SJSA1 (cell line): ENCODE data around the gene ITPR1. TPM values are rescaled to one million over a fixed set of nuclear protein-coding genes. Genes with fewer than 3 reads are reported as not detected.

Source experiments
- DNase-seq, 2 experiments: peaks; one replicate each; pipeline ENCODE4 v3.0.0-alpha.2; 2015 to 2020; ENCODE audit warnings: low spot score in 2 of 2, low read depth in 1 of 2
- H3K27ac ChIP-seq: fragments of 250-450 bp; sonication (Bioruptor Pico); 2 replicates; pipeline ENCODE4 v1.5.1; 2020; ENCODE audit warnings: mild to moderate bottlenecking, moderate library complexity
- H3K27me3 ChIP-seq: fragments of 250-450 bp; sonication (Bioruptor Pico); replicated peaks from 2 replicates; pipeline ENCODE4 v1.5.1; 2020; ENCODE audit warnings: mild to moderate bottlenecking, moderate library complexity
- H3K36me3 ChIP-seq: fragments of 250-450 bp; sonication (Bioruptor Pico); 2 replicates; pipeline ENCODE4 v1.5.1; 2020; ENCODE audit warnings: mild to moderate bottlenecking
- H3K4me1 ChIP-seq: fragments of 250-450 bp; sonication (Bioruptor Pico); replicated peaks from 2 replicates; pipeline ENCODE4 v1.6.1; 2021; ENCODE audit warnings: mild to moderate bottlenecking
- H3K4me3 ChIP-seq: fragments of 250-450 bp; sonication (Bioruptor Pico); 2 replicates; pipeline ENCODE4 v1.5.1; 2020; ENCODE audit warnings: mild to moderate bottlenecking
- H3K9me3 ChIP-seq: fragments of 250-450 bp; sonication (Bioruptor Pico); replicated peaks from 2 replicates; pipeline ENCODE4 v1.5.1; 2020; ENCODE audit warnings: mild to moderate bottlenecking
- total RNA-seq: library from RNA; depleted of rRNA; stranded (reverse); fragments of >200 nt; shearing (Covaris generic); gene quantifications from 2 replicates; pipeline ENCODE4 v1.2.3, GENCODE V29; 2014

Gene ITPR1
- total RNA-seq, 1 experiment from 2014 or later = 9.7 TPM

- Histone ChIP-seq H3K27me3 (no peaks in the 10 kb centered on the region), H3K4me3 (no peak overlapping the region)
Measured at GRCh38 chr3:4599612-4600011, 106.5 kb downstream of the ITPR1 start.

DNA sequence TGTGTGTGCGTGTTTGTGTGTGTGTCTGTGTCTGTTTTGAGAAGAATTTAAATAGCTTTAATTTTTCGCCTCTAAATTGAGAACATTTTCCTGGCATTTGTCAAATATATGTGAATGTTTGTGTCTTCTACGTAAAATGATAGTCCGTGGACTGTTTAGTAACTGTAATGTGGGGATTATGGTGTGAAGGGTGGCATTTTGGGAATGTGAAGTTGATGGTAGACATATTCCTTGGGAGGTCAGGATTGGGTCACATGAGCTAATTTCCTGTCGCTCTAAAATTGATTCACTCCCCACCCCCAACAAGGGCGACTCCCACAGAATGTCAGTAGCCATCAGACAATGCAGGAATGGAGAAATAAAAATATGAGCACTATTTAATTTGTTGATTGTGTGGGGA, 107.3 kb downstream of the ITPR1 start:
- Histone ChIP-seq H3K27me3 (no peaks in the 10 kb centered on the region), H3K4me3 (no peak overlapping the region), H3K9me3 (no peaks in the 10 kb centered on the region), H3K27ac (no peak overlapping the region), H3K36me3 (no peaks in the 10 kb centered on the region), H3K4me1 (no peaks in the 10 kb centered on the region)
- no peak for DNase-seq

More at GRCh38 chr3:4599612-4600011, 106.5 kb downstream of the ITPR1 start:
- no peak overlapping the region for H3K27ac ChIP-seq
- H3K4me1 ChIP-seq = no peaks in the 10 kb centered on the region
- no peaks in the 10 kb centered on the region for H3K9me3 ChIP-seq
- no peaks in the 10 kb centered on the region for H3K36me3 ChIP-seq
- no peak for DNase-seq

- DNase-seq = no peak
Measured at GRCh38 chr3:4601892-4602291, 108.7 kb downstream of the ITPR1 start.

DNA sequence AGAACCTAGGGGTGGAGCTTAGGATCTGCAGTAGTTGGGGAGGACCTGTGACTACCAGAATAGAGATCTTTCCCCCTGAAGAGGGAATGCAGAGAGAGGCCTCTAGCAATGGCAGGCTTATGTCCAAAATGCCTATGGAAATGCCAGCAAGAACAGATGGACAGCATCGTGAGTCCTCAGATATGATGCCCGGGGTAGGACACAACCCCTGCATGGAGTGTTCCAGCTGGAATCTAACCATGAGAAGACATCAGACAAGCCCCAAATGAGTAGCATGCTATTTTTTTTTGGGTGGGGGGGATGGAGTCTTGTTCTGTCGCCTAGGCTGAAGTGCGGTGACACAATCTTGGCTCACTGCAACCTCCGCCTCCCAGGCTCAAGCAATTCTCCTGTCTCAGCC, 111.5 kb downstream of the ITPR1 start:
- H3K36me3 ChIP-seq = no peaks in the 10 kb centered on the region
- no peak overlapping the region for H3K4me3 ChIP-seq
- H3K9me3 ChIP-seq = no peaks in the 10 kb centered on the region
- H3K4me1 ChIP-seq = no peaks in the 10 kb centered on the region
- DNase-seq = no peak
- no peaks in the 10 kb centered on the region for H3K27me3 ChIP-seq
- no peak overlapping the region for H3K27ac ChIP-seq

More at GRCh38 chr3:4601892-4602291, 108.7 kb downstream of the ITPR1 start:
- H3K4me3 ChIP-seq = no peak overlapping the region
- H3K27ac ChIP-seq = no peak overlapping the region
- H3K4me1 ChIP-seq = no peaks in the 10 kb centered on the region
- no peaks in the 10 kb centered on the region for H3K9me3 ChIP-seq
- no peaks in the 10 kb centered on the region for H3K36me3 ChIP-seq
- no peaks in the 10 kb centered on the region for H3K27me3 ChIP-seq

- H3K4me3 ChIP-seq = no peak overlapping the region
- H3K27me3 ChIP-seq = no peaks in the 10 kb centered on the region
- H3K9me3 ChIP-seq = no peaks in the 10 kb centered on the region
- no peaks in the 10 kb centered on the region for H3K36me3 ChIP-seq
- no peaks in the 10 kb centered on the region for H3K4me1 ChIP-seq
- no peak for DNase-seq
- H3K27ac ChIP-seq = no peak overlapping the region
Measured at GRCh38 chr3:4606911-4607310, 113.8 kb downstream of the ITPR1 start.

GRCh38 chr3:4613366-4613765, 120.2 kb downstream of the ITPR1 start:
- Histone ChIP-seq H3K4me1 (no peaks in the 10 kb centered on the region), H3K9me3 (no peaks in the 10 kb centered on the region), H3K36me3 (no peaks in the 10 kb centered on the region), H3K4me3 (no peak overlapping the region), H3K27ac (no peak overlapping the region), H3K27me3 (no peaks in the 10 kb centered on the region)
- no peak for DNase-seq

GRCh38 chr3:4614070-4614469, 120.9 kb downstream of the ITPR1 start:
- H3K4me1 ChIP-seq = no peaks in the 10 kb centered on the region
- no peak overlapping the region for H3K4me3 ChIP-seq
- no peak for DNase-seq

GRCh38 chr3:4614927-4615326, 121.8 kb downstream of the ITPR1 start:
- no peak for DNase-seq
- H3K27ac ChIP-seq = no peak overlapping the region
- H3K4me3 ChIP-seq = no peak overlapping the region
- H3K4me1 ChIP-seq = no peaks in the 10 kb centered on the region
- H3K36me3 ChIP-seq = no peaks in the 10 kb centered on the region
- no peaks in the 10 kb centered on the region for H3K27me3 ChIP-seq
- H3K9me3 ChIP-seq = no peaks in the 10 kb centered on the region

More at GRCh38 chr3:4614070-4614469, 120.9 kb downstream of the ITPR1 start:
- no peaks in the 10 kb centered on the region for H3K9me3 ChIP-seq
- H3K27me3 ChIP-seq = no peaks in the 10 kb centered on the region
- H3K27ac ChIP-seq = no peak overlapping the region
- H3K36me3 ChIP-seq = no peaks in the 10 kb centered on the region

GRCh38 chr3:4615750-4616149, 122.6 kb downstream of the ITPR1 start:
- no peak for DNase-seq
- Histone ChIP-seq H3K9me3 (no peaks in the 10 kb centered on the region), H3K36me3 (no peaks in the 10 kb centered on the region), H3K4me3 (no peak overlapping the region), H3K27ac (no peak overlapping the region), H3K4me1 (no peaks in the 10 kb centered on the region), H3K27me3 (no peaks in the 10 kb centered on the region)

GRCh38 chr3:4623421-4623999, 130.4 kb downstream of the ITPR1 start:
- no peaks in the 10 kb centered on the region for H3K27me3 ChIP-seq

GRCh38 chr3:4627651-4628375, 134.7 kb downstream of the ITPR1 start:
- H3K9me3 ChIP-seq = no peaks in the 10 kb centered on the region
- no peaks in the 10 kb centered on the region for H3K27me3 ChIP-seq
- no peak overlapping the region for H3K27ac ChIP-seq
- no peaks in the 10 kb centered on the region for H3K36me3 ChIP-seq
- H3K4me3 ChIP-seq = no peak overlapping the region
- DNase-seq = no peak
- H3K4me1 ChIP-seq = no peaks in the 10 kb centered on the region

More at GRCh38 chr3:4623421-4623999, 130.4 kb downstream of the ITPR1 start:
- Histone ChIP-seq H3K27ac (no peak overlapping the region), H3K4me3 (no peak overlapping the region), H3K4me1 (no peaks in the 10 kb centered on the region), H3K36me3 (no peaks in the 10 kb centered on the region), H3K9me3 (no peaks in the 10 kb centered on the region)
- no peak for DNase-seq

DNA sequence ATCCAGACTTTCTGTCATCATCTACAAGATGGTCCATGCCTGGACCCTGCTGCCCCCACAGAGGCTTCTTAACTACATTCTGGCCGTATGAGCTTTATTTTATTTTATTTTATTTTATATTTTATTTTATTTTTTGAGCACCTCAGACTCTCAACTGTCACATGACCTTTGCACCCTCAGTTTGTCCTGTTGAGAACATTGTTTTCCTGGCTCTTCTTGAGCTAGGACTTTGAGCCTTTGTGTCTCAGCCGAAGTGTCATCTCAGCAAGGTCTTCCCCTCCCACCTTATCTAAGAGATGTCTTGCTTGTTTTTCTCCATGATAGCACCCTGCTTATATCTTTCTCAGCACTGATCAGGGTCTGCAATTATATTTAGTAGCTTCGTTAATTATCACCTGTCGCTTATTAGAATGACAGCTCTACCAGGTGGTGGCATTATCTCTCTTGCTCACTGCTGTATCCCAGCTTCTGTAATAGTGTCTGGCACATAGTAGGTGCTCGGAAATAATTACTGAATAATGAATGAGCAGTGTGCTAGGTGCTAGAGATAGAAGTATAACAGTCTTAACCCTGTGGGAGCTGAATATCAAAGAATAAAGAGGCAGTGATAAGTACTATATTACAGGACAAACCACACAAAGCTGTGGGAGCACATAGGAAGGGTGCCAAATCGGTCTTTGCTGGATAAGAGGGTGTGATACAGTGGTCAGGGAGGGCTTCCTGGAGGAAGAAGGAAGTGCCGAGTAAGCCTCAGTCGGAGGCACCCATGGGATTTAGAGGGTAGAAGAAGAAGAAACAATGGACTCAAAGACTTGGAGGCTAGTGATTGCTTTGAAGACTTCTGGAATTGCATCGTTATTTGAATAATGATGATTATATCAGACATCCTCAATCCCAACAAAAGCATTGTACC, 136.2 kb downstream of the ITPR1 start:
- H3K4me1 ChIP-seq = no peaks in the 10 kb centered on the region
- no peaks in the 10 kb centered on the region for H3K36me3 ChIP-seq
- H3K9me3 ChIP-seq = no peaks in the 10 kb centered on the region
- H3K27me3 ChIP-seq = no peaks in the 10 kb centered on the region
- no peak overlapping the region for H3K4me3 ChIP-seq
- no peak for DNase-seq
- H3K27ac ChIP-seq = no peak overlapping the region

DNA sequence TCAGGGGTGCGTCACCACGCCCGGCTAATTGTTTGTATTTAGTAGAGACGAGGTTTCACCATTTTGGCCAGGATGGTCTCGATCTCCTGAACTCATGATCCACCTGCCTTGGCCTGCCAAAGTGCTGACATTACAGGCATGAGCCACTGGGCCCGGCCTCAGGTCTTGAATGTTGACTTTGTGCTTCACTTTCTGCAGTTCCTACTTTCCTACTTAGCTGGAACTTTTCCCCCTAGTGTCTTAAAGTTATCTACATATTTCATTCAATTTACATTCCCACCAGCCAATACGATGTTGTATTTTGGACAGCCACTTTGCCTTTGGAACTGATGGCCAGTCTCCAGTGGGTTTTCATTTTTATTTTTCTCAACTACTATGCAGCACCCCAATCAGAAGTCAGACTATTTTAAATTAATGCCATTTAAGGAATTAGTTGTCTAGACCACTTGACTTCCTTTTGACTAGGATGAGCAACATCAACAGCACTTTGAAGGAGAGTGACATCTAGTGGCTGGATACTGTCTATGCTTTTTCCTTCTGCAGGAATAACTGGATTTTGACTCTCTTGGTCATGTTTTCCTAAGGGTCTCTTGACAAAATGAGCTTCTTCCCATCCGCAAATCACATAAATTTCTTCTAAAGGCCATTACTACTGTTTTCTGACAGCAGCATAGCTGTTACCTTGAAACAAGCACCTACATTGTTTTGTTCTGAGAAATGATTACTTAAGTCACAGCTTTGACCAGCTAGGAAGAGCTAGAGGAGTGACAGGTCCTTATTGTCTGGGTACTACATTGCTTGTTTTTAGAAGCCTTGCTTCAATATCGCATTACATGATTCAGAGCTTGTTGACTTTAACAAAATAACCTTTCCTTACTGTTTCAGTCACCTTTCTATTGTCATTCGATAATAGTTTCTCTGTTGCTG, 140.2 kb downstream of the ITPR1 start:
- peak in 1 of 2 experiments; percentile 42 for DNase-seq
- Histone ChIP-seq H3K36me3 (no peaks in the 10 kb centered on the region), H3K4me3 (no peak overlapping the region), H3K27ac (no peak overlapping the region), H3K9me3 (no peaks in the 10 kb centered on the region), H3K4me1 (no peaks in the 10 kb centered on the region), H3K27me3 (no peaks in the 10 kb centered on the region)
